ENCODE results near the gene SAMD4A. TPM values are rescaled to one million over a fixed set of nuclear protein-coding genes. Genes with fewer than 3 reads are reported as not detected.
"Not testable (repeated sequence)": the region's sequence is repeated elsewhere in the genome, so short reads cannot be mapped to it uniquely, and the experiment has no call there.

Gene SAMD4A
- total RNA-seq, 1 donor from 2014 or later: 8.2 TPM

- DNase-seq (ENCODE audit: low spot score in 2 of 2) (no peak), FAIRE-seq (no peak)
Measured at GRCh38 chr14:54749727-54750126, 182.8 kb downstream of the SAMD4A start.

GRCh38 chr14:54752611-54753010 lies 185.7 kb downstream of the SAMD4A start:
- DNase-seq (ENCODE audit: low spot score in 2 of 2); FAIRE-seq: not testable (repeated sequence)

GRCh38 chr14:54753396-54753795 lies 186.5 kb downstream of the SAMD4A start:
- not testable (repeated sequence) for FAIRE-seq; DNase-seq (ENCODE audit: low spot score in 2 of 2)

GRCh38 chr14:54754116-54754622 lies 187.2 kb downstream of the SAMD4A start:
- FAIRE-seq (no peak), DNase-seq (ENCODE audit: low spot score in 2 of 2) (no peak)

GRCh38 chr14:54754623-54755386 lies 187.9 kb downstream of the SAMD4A start:
- DNase-seq (ENCODE audit: low spot score in 2 of 2) (no peak), FAIRE-seq (no peak)

- DNase-seq (ENCODE audit: low spot score in 2 of 2) (no peak), FAIRE-seq (no peak)
Measured at GRCh38 chr14:54756656-54757392, 189.9 kb downstream of the SAMD4A start.

GRCh38 chr14:54758041-54758440 lies 191.1 kb downstream of the SAMD4A start:
- DNase-seq (ENCODE audit: low spot score in 2 of 2): no peak

GRCh38 chr14:54759982-54760585 lies 193.2 kb downstream of the SAMD4A start:
- no peak for DNase-seq (ENCODE audit: low spot score in 2 of 2)
- no peak for FAIRE-seq

More at GRCh38 chr14:54758041-54758440, 191.1 kb downstream of the SAMD4A start:
- no peak for FAIRE-seq

- no peak for DNase-seq (ENCODE audit: low spot score in 2 of 2)
- no peak for FAIRE-seq
Measured at GRCh38 chr14:54760866-54761575, 194.1 kb downstream of the SAMD4A start.

- no peak for DNase-seq (ENCODE audit: low spot score in 2 of 2)
- FAIRE-seq: no peak
Measured at GRCh38 chr14:54761835-54762234, 194.9 kb downstream of the SAMD4A start.

GRCh38 chr14:54762296-54762695 lies 195.4 kb downstream of the SAMD4A start:
- FAIRE-seq: no peak
- DNase-seq (ENCODE audit: low spot score in 2 of 2): no peak

GRCh38 chr14:54763761-54764160 lies 196.8 kb downstream of the SAMD4A start:
- DNase-seq (ENCODE audit: low spot score in 2 of 2) (no peak), FAIRE-seq (no peak)

- DNase-seq (ENCODE audit: low spot score in 2 of 2): no peak
- no peak for FAIRE-seq
Measured at GRCh38 chr14:54766276-54767138, 199.6 kb downstream of the SAMD4A start.

- no peak for FAIRE-seq
- DNase-seq (ENCODE audit: low spot score in 2 of 2): no peak
Measured at GRCh38 chr14:54767139-54767431, 200.2 kb downstream of the SAMD4A start.

- FAIRE-seq: no peak
- DNase-seq (ENCODE audit: low spot score in 2 of 2): no peak
Measured at GRCh38 chr14:54767450-54767849, 200.5 kb downstream of the SAMD4A start.

GRCh38 chr14:54768501-54769129 lies 201.7 kb downstream of the SAMD4A start:
- no peak for FAIRE-seq
- no peak for DNase-seq (ENCODE audit: low spot score in 2 of 2)

- DNase-seq (ENCODE audit: low spot score in 2 of 2): no peak
- FAIRE-seq: no peak
Measured at GRCh38 chr14:54769951-54770863, 203.3 kb downstream of the SAMD4A start.

- DNase-seq (ENCODE audit: low spot score in 2 of 2): no peak
- no peak for FAIRE-seq
Measured at GRCh38 chr14:54771411-54772027, 204.6 kb downstream of the SAMD4A start.

All from frontal cortex (tissue), 4 donors.